B cell (primary cell): ENCODE measurements around the gene TMOD1.

ENCODE experiments used
- CTCF ChIP-seq: fragments of 200-600 bp; IDR thresholded peaks from one replicate; pipeline ENCODE4 v1.8.0; 2022; ENCODE audit warnings: antibody characterized with exemption, mild to moderate bottlenecking
- EZH2 ChIP-seq: IDR thresholded peaks from 2 replicates; pipeline ENCODE4 v1.6.1; 2012; ENCODE audit warnings: borderline replicate concordance, low read depth, mild to moderate bottlenecking, moderate library complexity, low read length; ENCODE audit not compliant: insufficient read depth, poor library complexity, severe bottlenecking

DNA sequence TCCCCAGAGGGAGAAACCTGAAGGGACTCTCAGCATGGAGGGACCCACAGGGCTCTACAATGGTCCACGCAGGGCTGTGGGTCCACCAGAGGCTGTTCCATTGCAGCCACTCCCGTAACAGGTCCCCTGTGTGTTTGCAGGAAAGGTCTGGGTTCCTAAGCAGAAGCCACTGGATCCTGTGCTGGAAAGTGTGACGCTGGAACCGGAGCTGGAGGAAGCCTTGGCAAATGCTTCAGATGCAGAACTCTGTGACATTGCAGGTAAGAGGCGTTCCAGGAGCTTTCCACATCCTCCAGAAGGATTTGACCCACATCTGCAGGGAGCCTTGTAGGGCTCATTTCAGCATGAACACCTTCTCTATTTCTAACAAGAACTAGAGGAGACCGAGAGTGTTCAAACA lies 51.7 kb downstream of the TMOD1 start:
- TF ChIP-seq EZH2 (no peak), CTCF (no peak)
